ENCODE results near the gene PPP3CA.

GRCh38 chr4:101276661-101277060 lies 70.7 kb downstream of the PPP3CA start:
- TF ChIP-seq POLR2AphosphoS5 (IDR thresholded peaks at IDR 0.05; ENCODE audit: low read depth, low read length) (no peak), EP300 (IDR thresholded peaks at IDR 0.05; ENCODE audit: borderline replicate concordance in 1 of 2, low read depth in 2 of 2, low read length in 2 of 2) (no peak), RBBP5 (IDR thresholded peaks at IDR 0.05; ENCODE audit: borderline replicate concordance, low read depth, low read length) (no peak), POLR2A (IDR thresholded peaks at IDR 0.05; ENCODE audit: control extremely low read depth in 1 of 2, low read depth in 2 of 2, low read length in 2 of 2) (no peak)

Measured in H1 (cell line).